HCT116 (cell line): ENCODE data around the gene TYRP1.

Source experiments
- CEBPB ChIP-seq: IDR thresholded peaks from 2 replicates; pipeline ENCODE4 v1.6.1; 2012; ENCODE audit warnings: low read depth
- CTCF ChIP-seq, 3 experiments: fragments of 200-600 bp in 1 of 3; sonication (generic) in 1 of 3; IDR thresholded peaks in 2 of 3; conservative IDR thresholded peaks in 1 of 3; 2 replicates each; pipeline ENCODE4 v1.5.1; 2012 to 2017; ENCODE audit warnings: low read depth in 2 of 3, low read length in 2 of 3, antibody characterized with exemption in 1 of 3, borderline replicate concordance in 1 of 3, control low read depth in 1 of 3, mild to moderate bottlenecking in 1 of 3, mixed read lengths in 1 of 3, mixed run types in 1 of 3, moderate library complexity in 1 of 3; ENCODE audit not compliant: insufficient read depth in 1 of 3
- EZH2 ChIP-seq: fragments of 200-600 bp; sonication (generic); IDR thresholded peaks from 2 replicates; pipeline ENCODE4 v1.6.1; 2017; ENCODE audit warnings: antibody characterized with exemption, mixed run types
- EZH2phosphoT487 ChIP-seq: fragments of 200-600 bp; IDR thresholded peaks from 2 replicates; pipeline ENCODE4 v1.6.1; 2018; ENCODE audit warnings: antibody characterized with exemption, borderline replicate concordance
- MAX ChIP-seq: IDR thresholded peaks from 2 replicates; pipeline ENCODE4 v1.6.1; 2012
- POLR2A ChIP-seq: IDR thresholded peaks from 2 replicates; pipeline ENCODE4 v1.7.0; 2011; ENCODE audit warnings: borderline replicate concordance; ENCODE audit not compliant: insufficient read depth, insufficient read length; ENCODE audit errors: extremely low read depth
- POLR2AphosphoS5 ChIP-seq: IDR thresholded peaks from 2 replicates; pipeline ENCODE4 v1.6.1; 2011; ENCODE audit warnings: mild to moderate bottlenecking, low read depth, low read length, moderate library complexity
- SIN3A ChIP-seq: IDR thresholded peaks from 2 replicates; pipeline ENCODE4 v1.6.1; 2012; ENCODE audit warnings: low read depth
- ZBTB33 ChIP-seq: IDR thresholded peaks from 2 replicates; pipeline ENCODE4 v1.6.1; 2011; ENCODE audit warnings: mild to moderate bottlenecking, low read length, moderate library complexity; ENCODE audit not compliant: insufficient replicate concordance; ENCODE audit errors: extremely low read depth
- ZFX ChIP-seq: fragments of 450-650 bp; IDR thresholded peaks from 2 replicates; pipeline ENCODE4 v1.6.1; 2017

- TF ChIP-seq CTCF (IDR thresholded peaks at IDR 0.05 in 2 of 3, conservative IDR thresholded peaks at IDR 0.05 in 1 of 3; ENCODE audit: borderline replicate concordance in 1 of 3, insufficient read depth in 1 of 3, low read depth in 2 of 3, low read length in 2 of 3) (no peak), POLR2A (no peak), MAX (no peak), EZH2phosphoT487 (no peak), EZH2 (no peak), ZFX (no peak), POLR2AphosphoS5 (no peak), SIN3A (no peak), CEBPB (no peak), ZBTB33 (no peak)
These were observed 28.9 kb downstream of the TYRP1 start for GRCh38 chr9:12722131-12722530.
